H1 (cell line): ENCODE results near the gene KCTD20.

Experiments used
- GABPA ChIP-seq: IDR thresholded peaks from 2 replicates; pipeline ENCODE4 v1.6.1; 2011; ENCODE audit warnings: mild to moderate bottlenecking, low read length, moderate library complexity, borderline replicate concordance; ENCODE audit not compliant: insufficient read depth
- POLR2A ChIP-seq, 2 experiments: IDR thresholded peaks; 1 replicate in 1 of 2; 2 replicates in 1 of 2; pipeline ENCODE4 v1.6.1; 2011; ENCODE audit warnings: low read depth in 2 of 2, low read length in 2 of 2, mild to moderate bottlenecking in 2 of 2; ENCODE audit errors: control extremely low read depth in 1 of 2
- RFX5 ChIP-seq: IDR thresholded peaks from 2 replicates; pipeline ENCODE4 v1.6.1; 2011; ENCODE audit warnings: low read depth, low read length, improper control_type of control experiment, borderline replicate concordance
- SIN3A ChIP-seq, 2 experiments: IDR thresholded peaks in 1 of 2; conservative IDR thresholded peaks in 1 of 2; 2 replicates each; pipeline ENCODE4 v1.6.1; 2011 to 2012; ENCODE audit warnings: low read length in 2 of 2, improper control_type of control experiment in 1 of 2, low read depth in 1 of 2, mild to moderate bottlenecking in 1 of 2
- SP2 ChIP-seq: IDR thresholded peaks from 2 replicates; pipeline ENCODE4 v1.6.1; 2012; ENCODE audit warnings: mild to moderate bottlenecking, low read length, inconsistent platforms
- TF ChIP-seq, protein P1 (sequence below), 3 experiments: IDR thresholded peaks; 1 replicate in 2 of 3; 2 replicates in 1 of 3; pipeline versions ENCODE4 v1.5.1 to v1.6.1; 2011; ENCODE audit warnings: low read length in 3 of 3, mild to moderate bottlenecking in 3 of 3, inconsistent platforms in 2 of 3, low read depth in 1 of 3, moderate library complexity in 1 of 3; ENCODE audit not compliant: insufficient read depth in 1 of 3; ENCODE audit errors: control extremely low read depth in 1 of 3

DNA sequence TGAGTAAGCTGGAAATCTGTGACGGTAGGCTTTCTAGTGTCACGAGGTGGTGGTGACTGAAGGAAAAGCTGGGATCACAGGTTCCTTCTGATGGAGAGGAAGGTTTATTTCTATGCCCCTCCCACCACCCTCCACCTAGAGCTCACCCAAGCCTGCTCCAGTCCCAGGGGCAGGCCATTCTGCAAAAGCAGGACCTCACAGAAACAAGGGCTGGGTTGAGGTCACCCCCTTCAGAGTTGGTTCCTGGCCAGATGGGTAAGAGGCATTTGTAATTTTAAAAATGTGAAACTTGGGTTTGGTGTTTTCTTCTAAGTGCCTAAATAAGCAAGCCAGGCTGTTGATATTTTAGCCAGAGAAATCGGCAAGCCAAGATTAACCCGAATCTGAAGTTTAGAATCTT, 46.6 kb downstream of the KCTD20 start:
- TF ChIP-seq GABPA (no peak), POLR2A (IDR thresholded peaks at IDR 0.05; ENCODE audit: control extremely low read depth in 1 of 2, low read depth in 2 of 2, low read length in 2 of 2) (no peak), SIN3A (conservative IDR thresholded peaks at IDR 0.05 in 1 of 2, IDR thresholded peaks at IDR 0.05 in 1 of 2; ENCODE audit: low read depth in 1 of 2, low read length in 2 of 2) (no peak), SP2 (no peak), RFX5 (no peak)
- TF ChIP-seq, protein P1, sequence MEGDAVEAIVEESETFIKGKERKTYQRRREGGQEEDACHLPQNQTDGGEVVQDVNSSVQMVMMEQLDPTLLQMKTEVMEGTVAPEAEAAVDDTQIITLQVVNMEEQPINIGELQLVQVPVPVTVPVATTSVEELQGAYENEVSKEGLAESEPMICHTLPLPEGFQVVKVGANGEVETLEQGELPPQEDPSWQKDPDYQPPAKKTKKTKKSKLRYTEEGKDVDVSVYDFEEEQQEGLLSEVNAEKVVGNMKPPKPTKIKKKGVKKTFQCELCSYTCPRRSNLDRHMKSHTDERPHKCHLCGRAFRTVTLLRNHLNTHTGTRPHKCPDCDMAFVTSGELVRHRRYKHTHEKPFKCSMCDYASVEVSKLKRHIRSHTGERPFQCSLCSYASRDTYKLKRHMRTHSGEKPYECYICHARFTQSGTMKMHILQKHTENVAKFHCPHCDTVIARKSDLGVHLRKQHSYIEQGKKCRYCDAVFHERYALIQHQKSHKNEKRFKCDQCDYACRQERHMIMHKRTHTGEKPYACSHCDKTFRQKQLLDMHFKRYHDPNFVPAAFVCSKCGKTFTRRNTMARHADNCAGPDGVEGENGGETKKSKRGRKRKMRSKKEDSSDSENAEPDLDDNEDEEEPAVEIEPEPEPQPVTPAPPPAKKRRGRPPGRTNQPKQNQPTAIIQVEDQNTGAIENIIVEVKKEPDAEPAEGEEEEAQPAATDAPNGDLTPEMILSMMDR (IDR thresholded peaks at IDR 0.05; ENCODE audit: control extremely low read depth in 1 of 3, insufficient read depth in 1 of 3, low read depth in 1 of 3, low read length in 3 of 3) = no peak
